Astrocyte of the cerebellum (primary cell): Measurements from ENCODE around the gene FARSB.

ENCODE experiments used
- DNase-seq: peaks from one replicate; pipeline ENCODE4 v3.0.0-alpha.2; 2011; ENCODE audit warnings: low read depth
- H3K4me3 ChIP-seq: 2 replicates; pipeline ENCODE4 v1.5.1; 2011; ENCODE audit warnings: mild to moderate bottlenecking, low read depth, low read length, moderate library complexity
- in situ Hi-C: cut with HindIII; loops from 2 replicates; pipeline ENCODE4 v1.10.0; 2017; ENCODE audit warnings: low sequenced_read_pairs
- TF ChIP-seq, protein P1 (sequence below): IDR thresholded peaks from 2 replicates; pipeline ENCODE4 v1.5.1; 2012; ENCODE audit warnings: low read length, low read depth, moderate library complexity, mild to moderate bottlenecking; ENCODE audit errors: missing control alignments

FARSB gene

DNA sequence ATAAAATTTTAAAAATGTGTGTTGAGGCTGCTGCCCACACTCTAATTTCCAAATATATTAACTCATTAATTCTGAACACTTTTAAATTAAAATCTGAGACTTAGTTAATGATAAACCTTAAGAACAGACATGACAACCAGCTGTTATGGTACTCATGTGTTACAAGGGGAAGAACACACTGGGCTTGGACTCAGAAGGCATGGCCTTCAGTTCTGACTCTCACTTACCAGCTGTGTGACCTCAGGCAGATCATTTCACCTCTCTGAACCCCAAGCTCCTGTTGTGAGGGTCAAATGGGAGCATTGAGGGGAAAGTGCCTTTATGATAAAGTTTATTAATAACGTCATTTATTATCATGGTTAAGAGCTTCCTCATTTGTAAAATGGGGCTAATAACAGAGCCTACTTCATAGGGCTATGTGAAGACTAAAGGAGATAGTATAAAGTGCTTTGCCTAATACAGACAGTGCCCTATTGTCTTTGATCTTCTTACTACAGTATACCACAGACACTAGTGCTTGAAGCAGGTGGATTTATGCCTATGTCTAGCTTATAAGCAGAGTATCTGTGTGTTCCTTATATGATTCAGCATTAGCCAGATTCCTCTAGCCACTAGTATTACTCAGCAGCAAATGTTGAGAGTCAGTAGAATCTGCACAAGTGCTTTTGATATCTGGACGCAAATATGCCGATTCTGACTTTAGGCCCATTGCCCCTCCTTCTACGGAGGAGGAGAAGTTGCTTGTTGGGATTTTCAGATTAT, 131.9 kb downstream of the FARSB start:
- no peak overlapping the region for H3K4me3 ChIP-seq
- DNase-seq = no peak
- TF ChIP-seq, protein P1, sequence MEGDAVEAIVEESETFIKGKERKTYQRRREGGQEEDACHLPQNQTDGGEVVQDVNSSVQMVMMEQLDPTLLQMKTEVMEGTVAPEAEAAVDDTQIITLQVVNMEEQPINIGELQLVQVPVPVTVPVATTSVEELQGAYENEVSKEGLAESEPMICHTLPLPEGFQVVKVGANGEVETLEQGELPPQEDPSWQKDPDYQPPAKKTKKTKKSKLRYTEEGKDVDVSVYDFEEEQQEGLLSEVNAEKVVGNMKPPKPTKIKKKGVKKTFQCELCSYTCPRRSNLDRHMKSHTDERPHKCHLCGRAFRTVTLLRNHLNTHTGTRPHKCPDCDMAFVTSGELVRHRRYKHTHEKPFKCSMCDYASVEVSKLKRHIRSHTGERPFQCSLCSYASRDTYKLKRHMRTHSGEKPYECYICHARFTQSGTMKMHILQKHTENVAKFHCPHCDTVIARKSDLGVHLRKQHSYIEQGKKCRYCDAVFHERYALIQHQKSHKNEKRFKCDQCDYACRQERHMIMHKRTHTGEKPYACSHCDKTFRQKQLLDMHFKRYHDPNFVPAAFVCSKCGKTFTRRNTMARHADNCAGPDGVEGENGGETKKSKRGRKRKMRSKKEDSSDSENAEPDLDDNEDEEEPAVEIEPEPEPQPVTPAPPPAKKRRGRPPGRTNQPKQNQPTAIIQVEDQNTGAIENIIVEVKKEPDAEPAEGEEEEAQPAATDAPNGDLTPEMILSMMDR = no peak
- in situ Hi-C loops = no loop called here

DNA sequence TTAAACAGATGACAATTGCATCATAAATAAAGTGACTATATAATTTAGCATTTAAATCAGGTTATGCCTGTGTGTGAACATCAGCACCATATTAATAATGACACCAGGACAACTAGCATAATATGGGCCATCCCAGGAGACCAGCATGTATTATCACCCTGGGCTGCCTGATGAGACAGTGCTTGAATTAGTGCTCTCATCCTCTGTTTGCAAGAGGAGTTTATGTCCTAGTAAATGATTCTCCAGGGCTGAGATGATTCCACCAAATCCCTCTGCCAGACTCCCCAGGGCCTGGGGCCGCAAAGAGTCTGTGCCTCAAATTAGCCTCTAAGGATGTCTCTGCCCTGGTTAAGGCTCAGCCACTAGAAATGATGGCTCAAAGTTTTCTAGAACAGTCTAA, 133.8 kb downstream of the FARSB start:
- in situ Hi-C loops = no loop called here
- TF ChIP-seq, protein P1 = no peak
- no peak for DNase-seq
- no peak overlapping the region for H3K4me3 ChIP-seq

DNA sequence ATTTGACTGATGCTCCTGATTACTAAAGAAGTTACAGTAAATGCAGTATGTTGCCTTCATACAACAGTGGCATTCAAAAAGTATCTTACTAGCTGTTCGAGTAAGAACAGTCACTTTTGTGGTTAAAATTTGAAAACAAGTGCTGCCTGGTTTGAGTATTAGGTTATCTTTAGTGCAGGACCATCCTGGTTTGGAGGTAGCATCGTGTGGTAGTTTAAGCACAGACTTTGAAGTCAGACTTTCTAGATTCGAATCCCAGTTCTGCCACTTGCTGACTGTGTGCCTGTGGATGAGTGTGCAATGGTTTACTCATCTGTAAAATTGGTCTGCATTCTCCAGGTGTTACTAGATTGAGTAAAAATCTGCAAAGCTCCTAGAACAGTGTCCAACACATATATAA, 134.8 kb downstream of the FARSB start:
- TF ChIP-seq, protein P1 = no peak
- H3K4me3 ChIP-seq = no peak overlapping the region
- DNase-seq = no peak
- in situ Hi-C loops = no loop called here
